MCF 10A (cell line): ENCODE measurements around the gene TMIGD1. TPM values are rescaled to one million over a fixed set of nuclear protein-coding genes. Genes with fewer than 3 reads are reported as not detected.

Source experiments
- BruUV-seq: library from RNA; stranded (reverse); fragments of 400-500 nt; replicated peaks from 2 replicates; lab custom pipeline; 2021; lab: Mats Ljungman, UMichigan
- CTCF ChIA-PET: fragments of 300-600 bp; sonication (Branson Sonifier 250); formaldehyde crosslinking; extraction: SDS; loops from one replicate; lab custom pipeline; 2021; ENCODE audit warnings: antibody characterized with exemption, inconsistent platforms; lab: Yijun Ruan, JAX
- POLR2A ChIA-PET: fragments of 300-600, 350-650 bp; sonication (Branson Sonifier 250); formaldehyde crosslinking; extraction: SDS; loops from one replicate; lab custom pipeline; 2020; ENCODE audit warnings: antibody characterized with exemption, inconsistent platforms; lab: Yijun Ruan, JAX
- DNase-seq: peaks from one replicate; pipeline ENCODE4 v3.0.0-alpha.2; 2018; ENCODE audit not compliant: unreplicated experiment
- H3K27ac Mint-ChIP-seq: one replicate; pipeline ENCODE4 v1.8.0; 2022; ENCODE audit warnings: mild to moderate bottlenecking, low read depth, mixed read lengths; ENCODE audit not compliant: unreplicated experiment
- H3K27me3 Mint-ChIP-seq: one replicate; pipeline ENCODE4 v1.8.0; 2022; ENCODE audit warnings: mixed read lengths; ENCODE audit not compliant: insufficient read depth, unreplicated experiment
- H3K36me3 Mint-ChIP-seq: one replicate; pipeline ENCODE4 v1.8.0; 2022; ENCODE audit warnings: mild to moderate bottlenecking, moderate library complexity, mixed read lengths; ENCODE audit not compliant: insufficient read depth, unreplicated experiment
- H3K4me1 Mint-ChIP-seq: one replicate; pipeline ENCODE4 v1.8.0; 2022; ENCODE audit warnings: mixed read lengths; ENCODE audit not compliant: insufficient read depth, unreplicated experiment
- H3K4me3 Mint-ChIP-seq: one replicate; pipeline ENCODE4 v1.8.0; 2022; ENCODE audit warnings: mild to moderate bottlenecking, moderate library complexity, mixed read lengths; ENCODE audit not compliant: unreplicated experiment
- H3K9me3 Mint-ChIP-seq: one replicate; pipeline ENCODE4 v1.8.0; 2022; ENCODE audit warnings: mixed read lengths; ENCODE audit not compliant: unreplicated experiment
- CTCF ChIP-seq: fragments of 200-600 bp; IDR thresholded peaks from one replicate; pipeline ENCODE4 v1.8.0; 2022; ENCODE audit warnings: antibody characterized with exemption, mild to moderate bottlenecking; ENCODE audit not compliant: unreplicated experiment
- intact Hi-C: fragments of 100-400 bp; cut with micrococcal nuclease; formaldehyde crosslinking; loops from 2 replicates; pipeline ENCODE4 v1.14.1; 2022
- total RNA-seq: library from RNA; stranded (reverse); gene quantifications from 2 replicates; pipeline ENCODE4 v1.2.3, GENCODE V29; 2022

Gene TMIGD1
- total RNA-seq, 1 experiment from 2014 or later = not detected

DNA sequence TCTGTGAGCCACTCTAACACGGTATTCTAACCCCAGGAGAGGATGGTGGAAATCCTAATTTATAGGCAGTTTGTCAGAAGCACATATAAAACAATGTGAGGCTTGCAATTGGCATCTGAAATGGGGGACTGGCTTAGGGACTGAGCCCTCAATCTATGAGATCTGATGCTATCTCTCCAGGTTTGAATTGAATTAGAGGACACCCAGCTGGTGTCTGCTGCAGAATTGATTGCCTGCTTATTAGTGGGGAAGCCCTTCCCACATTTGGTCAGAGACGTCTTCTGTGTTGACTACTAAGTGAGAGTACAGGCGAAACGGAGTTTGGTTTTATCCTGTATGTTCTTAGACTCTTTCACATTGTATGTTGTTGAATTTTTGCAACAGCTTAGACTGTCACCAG, 13.6 kb upstream of the TMIGD1 start:
- no peak for DNase-seq
- H3K9me3 Mint-ChIP-seq = no peaks in the 10 kb centered on the region
- intact Hi-C loops = no loop called here
- no peak overlapping the region for H3K27ac Mint-ChIP-seq
- POLR2A ChIA-PET = interaction anchor here (0.9 to 1.1 kb wide), 2 partner anchors 11 to 25 kb away, joined by 3 to 4 read pairs; no protein-coding TSS in a partner anchor
- BruUV-seq = no TSS peak
- no peak for TF ChIP-seq CTCF
- CTCF ChIA-PET = no interaction called here
- no peaks in the 10 kb centered on the region for H3K36me3 Mint-ChIP-seq
- peaks cover 12% of the 10 kb centered on the region for H3K4me1 Mint-ChIP-seq
- H3K4me3 Mint-ChIP-seq = no peak overlapping the region
- no peaks in the 10 kb centered on the region for H3K27me3 Mint-ChIP-seq

DNA sequence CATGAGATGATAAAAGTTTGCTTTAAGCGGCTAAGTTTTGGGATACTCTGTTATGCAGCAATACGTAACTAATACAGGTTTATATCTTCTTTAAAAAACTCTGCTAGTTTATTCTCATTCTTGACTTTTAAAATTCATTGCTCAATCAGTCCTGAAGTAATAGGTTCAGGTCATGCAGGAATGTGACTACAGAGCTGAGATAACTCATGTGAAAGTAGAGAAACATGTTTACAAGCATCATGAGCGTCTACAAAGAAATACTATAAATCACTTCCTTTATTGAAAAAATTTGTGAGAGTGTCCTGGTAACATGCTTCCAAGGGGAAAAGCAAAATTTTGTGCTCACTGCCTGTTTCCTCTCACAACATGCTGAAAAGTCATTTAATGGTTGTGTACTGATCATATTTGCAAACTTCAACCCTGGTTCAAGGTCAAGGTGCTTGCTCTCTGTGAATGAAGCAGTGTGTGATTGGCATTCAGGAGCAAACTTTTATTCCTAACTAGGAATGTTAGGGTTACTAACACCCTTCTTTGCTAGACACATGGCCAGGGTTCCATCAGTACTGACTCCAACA, 12.5 kb upstream of the TMIGD1 start:
- DNase-seq = no peak
- no peak overlapping the region for H3K4me3 Mint-ChIP-seq
- H3K27me3 Mint-ChIP-seq = no peaks in the 10 kb centered on the region
- no peaks in the 10 kb centered on the region for H3K36me3 Mint-ChIP-seq
- no TSS peak for BruUV-seq
- no peak for TF ChIP-seq CTCF
- H3K27ac Mint-ChIP-seq = no peak overlapping the region
- H3K4me1 Mint-ChIP-seq = peaks cover 12% of the 10 kb centered on the region
- ChIA-PET POLR2A (interaction anchor here (1.1 to 2.8 kb wide), 4 partner anchors 12 to 127 kb away, joined by 3 to 22 read pairs (median 4); partner anchors contain the start of gene CPD), CTCF (no interaction called here)
- intact Hi-C loops = no loop called here
- no peaks in the 10 kb centered on the region for H3K9me3 Mint-ChIP-seq

- no TSS peak for BruUV-seq
- no peak for DNase-seq
- no peaks in the 10 kb centered on the region for H3K27me3 Mint-ChIP-seq
- H3K27ac Mint-ChIP-seq = no peak overlapping the region
- no peak overlapping the region for H3K4me3 Mint-ChIP-seq
- TF ChIP-seq CTCF = no peak
- H3K4me1 Mint-ChIP-seq = peaks cover 12% of the 10 kb centered on the region
- intact Hi-C loops = no loop called here
- ChIA-PET POLR2A (interaction anchor here (0.6 to 2.8 kb wide), 8 partner anchors 9 to 1793 kb away, joined by 3 to 22 read pairs (median 4); partner anchors contain the start of gene CPD), CTCF (interaction anchor here (0.9 kb wide), 1 partner anchor 9 kb away, joined by 3 read pairs; no protein-coding TSS in a partner anchor)
- no peaks in the 10 kb centered on the region for H3K9me3 Mint-ChIP-seq
- H3K36me3 Mint-ChIP-seq = no peaks in the 10 kb centered on the region
These were observed 11.7 kb upstream of the TMIGD1 start for GRCh38 chr17:30345527-30346075.

GRCh38 chr17:30345089-30345433, 11.2 kb upstream of the TMIGD1 start:
- no TSS peak for BruUV-seq
- intact Hi-C loops = no loop called here
- H3K36me3 Mint-ChIP-seq = no peaks in the 10 kb centered on the region
- no peaks in the 10 kb centered on the region for H3K9me3 Mint-ChIP-seq
- no peaks in the 10 kb centered on the region for H3K27me3 Mint-ChIP-seq
- H3K27ac Mint-ChIP-seq = peak overlapping the region; percentile 52
- no peak for TF ChIP-seq CTCF
- POLR2A ChIA-PET = interaction anchor here (0.5 to 2.8 kb wide), 15 partner anchors 10 to 1792 kb away, joined by 3 to 22 read pairs (median 4); partner anchors contain the start of genes BLMH and CPD
- H3K4me1 Mint-ChIP-seq = peaks cover 16% of the 10 kb centered on the region
- CTCF ChIA-PET = interaction anchor here (0.9 to 1.0 kb wide), 2 partner anchors 9 to 51 kb away, joined by 3 read pairs; no protein-coding TSS in a partner anchor
- H3K4me3 Mint-ChIP-seq = no peak overlapping the region
- no peak for DNase-seq
